DND-41 (cell line): ENCODE results near the gene CDC42BPG.

Source experiments
- EZH2 ChIP-seq: IDR thresholded peaks from 3 replicates; pipeline ENCODE4 v1.6.1; 2012; ENCODE audit warnings: borderline replicate concordance, low read depth, mild to moderate bottlenecking, moderate library complexity, low read length, inconsistent platforms; ENCODE audit not compliant: severe bottlenecking
- TF ChIP-seq, protein P1 (sequence below): IDR thresholded peaks from 2 replicates; pipeline ENCODE4 v1.5.1; 2012; ENCODE audit warnings: borderline replicate concordance, low read length, moderate library complexity, mild to moderate bottlenecking; ENCODE audit not compliant: poor library complexity, severe bottlenecking; ENCODE audit errors: extremely low read depth

DNA sequence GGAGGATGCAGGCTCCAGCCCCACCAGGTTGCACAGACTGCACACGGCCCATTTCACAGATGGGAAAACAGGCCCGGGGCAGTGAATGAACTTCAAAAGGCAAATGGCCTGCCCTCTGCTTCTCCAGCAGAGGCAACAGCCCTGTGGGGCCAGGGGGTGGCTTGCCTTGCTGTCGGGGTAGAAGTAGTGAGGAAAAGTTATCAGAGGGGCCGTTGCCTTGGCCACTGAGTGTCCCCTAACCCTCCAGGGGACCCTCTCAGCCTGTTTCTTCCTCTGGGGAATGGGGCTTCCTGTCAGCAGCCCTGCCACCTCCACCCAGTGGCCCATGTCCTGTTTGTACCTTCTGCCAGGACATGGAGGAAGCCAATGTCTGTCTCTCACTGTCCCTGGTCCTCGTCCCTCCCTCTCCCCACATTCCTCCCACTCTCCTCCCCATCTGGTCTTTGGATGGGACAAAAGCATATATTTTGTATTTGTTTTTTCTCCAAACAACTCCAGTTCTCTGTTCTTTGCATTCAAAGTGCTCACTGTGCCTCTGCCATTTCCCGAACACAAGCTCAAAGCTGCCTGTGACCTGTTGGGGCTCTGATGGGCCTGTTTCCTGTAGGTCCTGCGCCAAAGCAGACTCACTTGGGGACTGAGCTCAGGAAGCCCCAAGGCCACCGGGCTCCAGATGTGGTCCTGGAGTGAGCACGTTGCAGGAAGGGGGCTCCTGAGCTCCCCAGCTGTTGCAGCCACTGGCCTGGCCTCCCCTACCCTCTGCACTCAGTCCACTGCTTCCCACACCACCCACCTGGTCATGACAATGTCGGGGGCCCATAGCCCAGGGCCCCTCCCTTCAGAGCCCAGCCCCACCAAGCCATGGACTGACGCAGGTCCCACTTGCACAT is 50.9 kb downstream of the CDC42BPG start:
- TF ChIP-seq, protein P1, sequence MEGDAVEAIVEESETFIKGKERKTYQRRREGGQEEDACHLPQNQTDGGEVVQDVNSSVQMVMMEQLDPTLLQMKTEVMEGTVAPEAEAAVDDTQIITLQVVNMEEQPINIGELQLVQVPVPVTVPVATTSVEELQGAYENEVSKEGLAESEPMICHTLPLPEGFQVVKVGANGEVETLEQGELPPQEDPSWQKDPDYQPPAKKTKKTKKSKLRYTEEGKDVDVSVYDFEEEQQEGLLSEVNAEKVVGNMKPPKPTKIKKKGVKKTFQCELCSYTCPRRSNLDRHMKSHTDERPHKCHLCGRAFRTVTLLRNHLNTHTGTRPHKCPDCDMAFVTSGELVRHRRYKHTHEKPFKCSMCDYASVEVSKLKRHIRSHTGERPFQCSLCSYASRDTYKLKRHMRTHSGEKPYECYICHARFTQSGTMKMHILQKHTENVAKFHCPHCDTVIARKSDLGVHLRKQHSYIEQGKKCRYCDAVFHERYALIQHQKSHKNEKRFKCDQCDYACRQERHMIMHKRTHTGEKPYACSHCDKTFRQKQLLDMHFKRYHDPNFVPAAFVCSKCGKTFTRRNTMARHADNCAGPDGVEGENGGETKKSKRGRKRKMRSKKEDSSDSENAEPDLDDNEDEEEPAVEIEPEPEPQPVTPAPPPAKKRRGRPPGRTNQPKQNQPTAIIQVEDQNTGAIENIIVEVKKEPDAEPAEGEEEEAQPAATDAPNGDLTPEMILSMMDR = no peak
- no peak for TF ChIP-seq EZH2
